ENCODE measurements around the gene TTC9B. TPM values are rescaled to one million over a fixed set of nuclear protein-coding genes. Genes with fewer than 3 reads are reported as not detected.

The TTC9B gene
- total and polyA plus RNA-seq, 2 of the 13 experiments (the other 11 are each of a cell fraction or from before 2014, with no cell fraction given) = not detected

- TF ChIP-seq FOXK1 (CRISPR knock-in tag; IDR thresholded peaks at IDR 0.05; ENCODE audit: borderline replicate concordance, low read depth) (0 out of 2 replicates have a peak, but pooled peaks have one; percentile 15), FOXP1 (IDR thresholded peaks at IDR 0.05) (no peak), FOXP1 (CRISPR knock-in tag; IDR thresholded peaks at IDR 0.05) (peak; percentile 38; the same call in 1 of the 2 replicates), ASH2L (IDR thresholded peaks at IDR 0.05; ENCODE audit: insufficient read length, low read depth, low read length) (peak; percentile 60), SAP130 (CRISPR knock-in tag; IDR thresholded peaks at IDR 0.05; ENCODE audit: low read depth) (peak; percentile 13; the same call in 1 of the 2 replicates), ARID3A (IDR thresholded peaks at IDR 0.05; ENCODE audit: low read depth, low read length) (peak; percentile 51; the same call in 1 of the 2 replicates), ZEB1 (IDR thresholded peaks at IDR 0.05; ENCODE audit: insufficient replicate concordance, low read depth) (peak; percentile 74), MEF2D (CRISPR knock-in tag; IDR thresholded peaks at IDR 0.05) (no peak), PHF20 (CRISPR knock-in tag; IDR thresholded peaks at IDR 0.05) (no peak), HNF4G (IDR thresholded peaks at IDR 0.05; ENCODE audit: borderline replicate concordance, low read depth, low read length) (peak; percentile 89), HNF4G (CRISPR knock-in tag; IDR thresholded peaks at IDR 0.05; ENCODE audit: borderline replicate concordance, low read depth) (no peak), RAD51 (IDR thresholded peaks at IDR 0.05; ENCODE audit: borderline replicate concordance) (no peak), DMAP1 (CRISPR knock-in tag; IDR thresholded peaks at IDR 0.05) (no peak), THRA (CRISPR knock-in tag; IDR thresholded peaks at IDR 0.05; ENCODE audit: borderline replicate concordance) (peak; percentile 64; the same call in 1 of the 2 replicates), FOXP4 (CRISPR knock-in tag; IDR thresholded peaks at IDR 0.05) (0 out of 2 replicates have a peak, but pooled peaks have one; percentile 9), ZBTB7B (CRISPR knock-in tag; IDR thresholded peaks at IDR 0.05) (0 out of 2 replicates have a peak, but pooled peaks have one; percentile 36), CREM (IDR thresholded peaks at IDR 0.05) (peak; percentile 30; the same call in 1 of the 2 replicates), CREM (CRISPR knock-in tag; IDR thresholded peaks at IDR 0.05) (no peak), RARA (CRISPR knock-in tag; IDR thresholded peaks at IDR 0.05) (peak; percentile 9; the same call in 1 of the 2 replicates), RXRB (CRISPR knock-in tag; IDR thresholded peaks at IDR 0.05; ENCODE audit: borderline replicate concordance) (peak; percentile 20; the same call in 1 of the 2 replicates), SALL1 (CRISPR knock-in tag; IDR thresholded peaks at IDR 0.05) (peak; percentile 9; the same call in 1 of the 2 replicates), HIC2 (CRISPR knock-in tag; IDR thresholded peaks at IDR 0.05; ENCODE audit: low read depth) (no peak), FOXA1 (IDR thresholded peaks at IDR 0.05) (no peak), FOXA1 (CRISPR knock-in tag; IDR thresholded peaks at IDR 0.05) (peak; percentile 35; the same call in 1 of the 2 replicates), ZNF782 (CRISPR knock-in tag; IDR thresholded peaks at IDR 0.05; ENCODE audit: borderline replicate concordance) (no peak), SOX6 (IDR thresholded peaks at IDR 0.05) (no peak), SOX6 (CRISPR knock-in tag; IDR thresholded peaks at IDR 0.05) (peak; percentile 83)
Measured at GRCh38 chr19:40253611-40254092, 35.5 kb upstream of the TTC9B start (continued).
